Measurements from ENCODE around the gene SARM1.

- TF ChIP-seq CTCF (IDR thresholded peaks at IDR 0.05) (no peak), SIN3A (IDR thresholded peaks at IDR 0.05; ENCODE audit: borderline replicate concordance, insufficient read depth, low read depth, low read length) (no peak)
Observed at GRCh38 chr17:28449859-28450258, 78.4 kb downstream of the SARM1 start.

Data from Panc1 (cell line).